SK-N-SH (cell line): ENCODE data around the gene FYN. TPM values are rescaled to one million over a fixed set of nuclear protein-coding genes. Genes with fewer than 3 reads are reported as not detected.
A peak's percentile ranks its signal among the peaks of the same experiment; 100 is the strongest.

Experiments
- CTCF ChIA-PET: fragments of 300-600, 350-600 bp; formaldehyde crosslinking; extraction: SDS; loops from one replicate; lab custom pipeline; 2021; lab: Yijun Ruan, JAX
- POLR2A ChIA-PET: fragments of 350-600 bp; sonication (Branson Sonifier 250); formaldehyde crosslinking; extraction: SDS; loops from one replicate; lab custom pipeline; 2020; ENCODE audit warnings: antibody characterized with exemption, inconsistent platforms; lab: Yijun Ruan, JAX
- DNase-seq: peaks from one replicate; pipeline ENCODE4 v3.0.0; 2012
- H2AFZ ChIP-seq: fragments of 200-600 bp; sonication (generic); 2 replicates; pipeline ENCODE4 v1.8.1; 2016; ENCODE audit warnings: antibody characterized with exemption, mild to moderate bottlenecking, low read depth
- H3F3A ChIP-seq: fragments of 200-600 bp; sonication (generic); replicated peaks from 2 replicates; pipeline ENCODE3; 2016; ENCODE audit warnings: antibody characterized with exemption, mild to moderate bottlenecking; ENCODE audit not compliant: insufficient read depth
- H3K27ac ChIP-seq, 2 experiments: fragments of 200-500 bp in 1 of 2; fragments of 200-600 bp in 1 of 2; sonication (Bioruptor generic) in 1 of 2; sonication (generic), shearing (Covaris generic) in 1 of 2; 2 replicates each; pipeline versions ENCODE4 v1.5.1 to v1.6.1; 2014 to 2016; ENCODE audit warnings: low read depth in 2 of 2, inconsistent platforms in 1 of 2, low read length in 1 of 2, mild to moderate bottlenecking in 1 of 2, mixed read lengths in 1 of 2
- H3K27me3 ChIP-seq: fragments of 200-600 bp; sonication (generic), shearing (Covaris generic); 2 replicates; pipeline ENCODE4 v1.6.1; 2016; ENCODE audit warnings: mixed run types; ENCODE audit not compliant: insufficient read depth
- H3K36me3 ChIP-seq, 2 experiments: fragments of 200-500 bp in 1 of 2; fragments of 200-600 bp in 1 of 2; sonication (Bioruptor generic) in 1 of 2; sonication (generic) in 1 of 2; replicated peaks in 1 of 2; 2 replicates each; pipeline versions ENCODE3 to v1.5.1; 2014 to 2016; ENCODE audit warnings: low read length in 1 of 2, mild to moderate bottlenecking in 1 of 2; ENCODE audit not compliant: insufficient read depth in 2 of 2, control insufficient read depth in 1 of 2
- H3K4me1 ChIP-seq, 2 experiments: fragments of 200-500 bp in 1 of 2; fragments of 200-600 bp in 1 of 2; sonication (Bioruptor generic) in 1 of 2; sonication (generic), shearing (Covaris generic) in 1 of 2; 2 replicates each; pipeline versions ENCODE4 v1.5.1 to v1.6.1; 2014 to 2016; ENCODE audit warnings: low read depth in 1 of 2, low read length in 1 of 2, mixed run types in 1 of 2; ENCODE audit not compliant: insufficient read depth in 2 of 2, control insufficient read depth in 1 of 2
- H3K4me2 ChIP-seq: fragments of 200-600 bp; sonication (generic), shearing (Covaris generic); 2 replicates; pipeline ENCODE4 v1.6.1; 2017; ENCODE audit warnings: mixed run types
- H3K4me3 ChIP-seq, 2 experiments: fragments of 200-500 bp in 1 of 2; fragments of 200-600 bp in 1 of 2; sonication (Bioruptor generic) in 1 of 2; sonication (generic), shearing (Covaris generic) in 1 of 2; 2 replicates each; pipeline versions ENCODE4 v1.5.1 to v1.8.1; 2014 to 2016; ENCODE audit warnings: low read depth in 2 of 2, inconsistent platforms in 1 of 2, low read length in 1 of 2, mild to moderate bottlenecking in 1 of 2, mixed read lengths in 1 of 2, moderate library complexity in 1 of 2
- H3K79me2 ChIP-seq: fragments of 200-600 bp; sonication (generic); 2 replicates; pipeline ENCODE4 v1.8.1; 2017; ENCODE audit warnings: mild to moderate bottlenecking; ENCODE audit not compliant: insufficient read depth
- H3K9ac ChIP-seq: fragments of 200-600 bp; sonication (generic); 2 replicates; pipeline ENCODE4 v1.6.1; 2017; ENCODE audit warnings: mixed run types
- H3K9me2 ChIP-seq: fragments of 200-600 bp; sonication (generic); 2 replicates; pipeline ENCODE4 v1.6.1; 2017; ENCODE audit warnings: mixed run types
- H3K9me3 ChIP-seq: fragments of 200-600 bp; sonication (generic); 2 replicates; pipeline ENCODE4 v1.6.1; 2017; ENCODE audit warnings: mixed run types, mild to moderate bottlenecking, moderate library complexity
- H4K20me1 ChIP-seq: fragments of 200-600 bp; sonication (generic); 2 replicates; pipeline ENCODE4 v1.6.1; 2017; ENCODE audit warnings: mild to moderate bottlenecking, mixed run types; ENCODE audit not compliant: insufficient read depth
- CTCF ChIP-seq: fragments of 200-600 bp; sonication (generic); IDR thresholded peaks from 2 replicates; pipeline ENCODE4 v1.6.1; 2017; ENCODE audit warnings: antibody characterized with exemption, mild to moderate bottlenecking, moderate library complexity
- ELF1 ChIP-seq: IDR thresholded peaks from 2 replicates; pipeline ENCODE4 v1.4.0; 2012
- EZH2phosphoT487 ChIP-seq: fragments of 200-600 bp; sonication (generic); IDR thresholded peaks from 2 replicates; pipeline ENCODE4 v1.6.1; 2017; ENCODE audit warnings: low read depth, mixed run types, mild to moderate bottlenecking, antibody characterized with exemption, moderate library complexity, borderline replicate concordance
- FOSL2 ChIP-seq: IDR thresholded peaks from 2 replicates; pipeline ENCODE4 v1.4.0; 2012; ENCODE audit warnings: low read depth, mild to moderate bottlenecking, moderate library complexity, borderline replicate concordance
- FOXM1 ChIP-seq: IDR thresholded peaks from 2 replicates; pipeline ENCODE4 v1.4.0; 2012; ENCODE audit warnings: low read depth, mild to moderate bottlenecking
- MXI1 ChIP-seq: IDR thresholded peaks from 2 replicates; pipeline ENCODE4 v1.6.1; 2012; ENCODE audit warnings: mild to moderate bottlenecking, low read depth, low read length, improper control_type of control experiment
- POLR2AphosphoS5 ChIP-seq: IDR thresholded peaks from 2 replicates; pipeline ENCODE4 v1.6.1; 2012; ENCODE audit warnings: low read depth, low read length
- RCOR1 ChIP-seq: fragments of 150-350 bp; IDR thresholded peaks from 2 replicates; pipeline ENCODE4 v1.6.1; 2017; ENCODE audit warnings: antibody characterized with exemption, low read length
- RFX5 ChIP-seq: IDR thresholded peaks from 2 replicates; pipeline ENCODE4 v1.6.1; 2012; ENCODE audit warnings: mild to moderate bottlenecking, improper control_type of control experiment, low read length
- TCF12 ChIP-seq: IDR thresholded peaks from 2 replicates; pipeline ENCODE4 v1.4.0; 2012
- TEAD4 ChIP-seq: IDR thresholded peaks from 2 replicates; pipeline ENCODE4 v1.4.0; 2012; ENCODE audit warnings: mild to moderate bottlenecking, borderline replicate concordance; ENCODE audit not compliant: insufficient read depth
- YY1 ChIP-seq: IDR thresholded peaks from 2 replicates; pipeline ENCODE4 v1.4.0; 2012; ENCODE audit warnings: low read depth, mild to moderate bottlenecking
- WGBS: methylation state at CpG from one replicate; pipeline ENCODE4 v1.1.6; 2017; ENCODE audit warnings: low lambda C conversion rate; 5-methylcytosine and 5-hydroxymethylcytosine counted together
- polyA plus RNA-seq, 3 experiments: library from polyadenylated mRNA; depleted of rRNA; stranded (reverse); fragments of >200 nt; gene quantifications; 2 replicates each; pipeline ENCODE4 v1.2.3, GENCODE V29; 2012
- TF ChIP-seq, protein P1 (sequence below): IDR thresholded peaks from 2 replicates; pipeline ENCODE4; 2012
- TF ChIP-seq, protein P2 (sequence below): IDR thresholded peaks from 2 replicates; pipeline ENCODE4 v1.4.0; 2012; ENCODE audit warnings: low read depth
- TF ChIP-seq, protein P3 (sequence below): fragments of 150-350 bp; IDR thresholded peaks from 2 replicates; pipeline ENCODE4 v1.6.1; 2016; ENCODE audit warnings: mild to moderate bottlenecking, low read depth, low read length

FYN gene
- polyA plus RNA-seq, 1 of the 3 experiments (the other 2 are of a cell fraction): 31.0 TPM

DNA sequence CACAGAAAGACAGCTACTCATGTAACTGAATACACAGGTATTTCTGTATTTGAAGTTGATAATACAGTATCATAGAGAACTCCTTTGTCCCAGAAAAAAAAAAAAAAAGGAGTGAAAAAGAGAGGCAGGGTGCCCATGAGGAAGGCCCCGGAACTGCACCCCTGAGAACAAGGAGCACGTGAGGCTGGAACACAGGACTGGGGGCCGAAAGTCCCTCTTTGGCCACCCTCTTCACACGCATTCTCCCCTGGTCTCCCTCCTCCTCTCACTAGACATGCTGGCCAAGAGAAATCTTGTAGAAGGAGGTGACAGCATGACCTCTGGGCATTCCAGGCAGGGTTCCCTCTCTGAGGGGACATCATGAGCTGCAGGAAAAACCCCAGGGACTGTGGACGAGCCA lies 204.8 kb downstream of the FYN start:
- Histone ChIP-seq H3F3A (no peaks in the 10 kb centered on the region), H3K36me3 (peaks cover 10 to 15% of the 10 kb centered on the region in 2 experiments), H3K4me2 (no peak overlapping the region), H3K79me2 (no peaks in the 10 kb centered on the region), H3K9ac (no peak overlapping the region), H2AFZ (no peak overlapping the region), H3K9me3 (no peaks in the 10 kb centered on the region), H3K27me3 (no peaks in the 10 kb centered on the region), H4K20me1 (no peaks in the 10 kb centered on the region), H3K27ac (peak overlapping the region in 1 of 2 experiments; percentile 11; a peak in 1 of 4 replicates), H3K4me1 (peaks cover 0 to 16% of the 10 kb centered on the region in 2 experiments; a peak in 2 of 4 replicates), H3K9me2 (no peaks in the 10 kb centered on the region), H3K4me3 (no peak overlapping the region)
- TF ChIP-seq YY1 (no peak), CTCF (peak; percentile 41)
- 92% methylated on average over 5 of the region's 5 CpGs for WGBS
- peak; percentile 42 for DNase-seq
- CTCF ChIA-PET: interaction anchor here (1.2 to 1.9 kb wide), 4 partner anchors 9 to 25 kb away, joined by 3 to 6 read pairs (median 4); no protein-coding TSS in a partner anchor
- POLR2A ChIA-PET: no interaction called here

- Histone ChIP-seq H3K27me3 (no peaks in the 10 kb centered on the region), H3F3A (no peaks in the 10 kb centered on the region), H2AFZ (no peak overlapping the region), H3K4me3 (no peak overlapping the region), H3K9ac (no peak overlapping the region), H3K79me2 (no peaks in the 10 kb centered on the region), H3K4me2 (no peak overlapping the region), H3K4me1 (peaks cover 0 to 21% of the 10 kb centered on the region in 2 experiments; a peak in 2 of 4 replicates), H3K36me3 (peaks cover 7 to 11% of the 10 kb centered on the region in 2 experiments), H3K27ac (peak overlapping the region in 1 of 2 experiments; percentile 12; a peak in 2 of 4 replicates), H4K20me1 (no peaks in the 10 kb centered on the region), H3K9me3 (no peaks in the 10 kb centered on the region), H3K9me2 (no peaks in the 10 kb centered on the region)
- ChIA-PET POLR2A (no interaction called here), CTCF (interaction anchor here (0.9 to 1.9 kb wide), 5 partner anchors 10 to 376 kb away, joined by 3 to 6 read pairs (median 4); no protein-coding TSS in a partner anchor)
- TF ChIP-seq EZH2phosphoT487 (no peak), MXI1 (peak; percentile 25; the same call in 1 of the 2 replicates)
- 80% methylated on average over 8 of the region's 8 CpGs for WGBS
- DNase-seq: peak; percentile 33
These were observed 205.3 kb downstream of the FYN start for GRCh38 chr6:111667931-111668330.

- H4K20me1 ChIP-seq: no peaks in the 10 kb centered on the region
- WGBS: 94% methylated on average over 2 of the region's 2 CpGs
- peaks cover 0 to 32% of the 10 kb centered on the region in 2 experiments; a peak in 2 of 4 replicates for H3K4me1 ChIP-seq
- no peak overlapping the region for H3K9ac ChIP-seq
- H3K9me2 ChIP-seq: no peaks in the 10 kb centered on the region
- ChIA-PET CTCF (interaction anchor here (0.9 to 1.9 kb wide), 2 partner anchors 11 to 377 kb away, joined by 4 to 6 read pairs; no protein-coding TSS in a partner anchor), POLR2A (no interaction called here)
- no peaks in the 10 kb centered on the region for H3K27me3 ChIP-seq
- H3K4me2 ChIP-seq: no peak overlapping the region
- no peak overlapping the region for H3K27ac ChIP-seq
- H3K9me3 ChIP-seq: no peaks in the 10 kb centered on the region
- H2AFZ ChIP-seq: no peak overlapping the region
- no peak for DNase-seq
- no peak for TF ChIP-seq TEAD4
- TF ChIP-seq TCF12: no peak
- TF ChIP-seq, protein P1, sequence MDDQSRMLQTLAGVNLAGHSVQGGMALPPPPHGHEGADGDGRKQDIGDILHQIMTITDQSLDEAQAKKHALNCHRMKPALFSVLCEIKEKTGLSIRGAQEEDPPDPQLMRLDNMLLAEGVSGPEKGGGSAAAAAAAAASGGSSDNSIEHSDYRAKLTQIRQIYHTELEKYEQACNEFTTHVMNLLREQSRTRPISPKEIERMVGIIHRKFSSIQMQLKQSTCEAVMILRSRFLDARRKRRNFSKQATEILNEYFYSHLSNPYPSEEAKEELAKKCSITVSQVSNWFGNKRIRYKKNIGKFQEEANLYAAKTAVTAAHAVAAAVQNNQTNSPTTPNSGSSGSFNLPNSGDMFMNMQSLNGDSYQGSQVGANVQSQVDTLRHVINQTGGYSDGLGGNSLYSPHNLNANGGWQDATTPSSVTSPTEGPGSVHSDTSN: no peak
- TF ChIP-seq EZH2phosphoT487: no peak
- no peak for TF ChIP-seq RCOR1
- TF ChIP-seq, protein P2, sequence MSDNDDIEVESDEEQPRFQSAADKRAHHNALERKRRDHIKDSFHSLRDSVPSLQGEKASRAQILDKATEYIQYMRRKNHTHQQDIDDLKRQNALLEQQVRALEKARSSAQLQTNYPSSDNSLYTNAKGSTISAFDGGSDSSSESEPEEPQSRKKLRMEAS: no peak
- no peak for TF ChIP-seq RFX5
- TF ChIP-seq, protein P3, sequence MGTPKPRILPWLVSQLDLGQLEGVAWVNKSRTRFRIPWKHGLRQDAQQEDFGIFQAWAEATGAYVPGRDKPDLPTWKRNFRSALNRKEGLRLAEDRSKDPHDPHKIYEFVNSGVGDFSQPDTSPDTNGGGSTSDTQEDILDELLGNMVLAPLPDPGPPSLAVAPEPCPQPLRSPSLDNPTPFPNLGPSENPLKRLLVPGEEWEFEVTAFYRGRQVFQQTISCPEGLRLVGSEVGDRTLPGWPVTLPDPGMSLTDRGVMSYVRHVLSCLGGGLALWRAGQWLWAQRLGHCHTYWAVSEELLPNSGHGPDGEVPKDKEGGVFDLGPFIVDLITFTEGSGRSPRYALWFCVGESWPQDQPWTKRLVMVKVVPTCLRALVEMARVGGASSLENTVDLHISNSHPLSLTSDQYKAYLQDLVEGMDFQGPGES: no peak
- TF ChIP-seq POLR2AphosphoS5: no peak
- TF ChIP-seq FOXM1: no peak
- no peak for TF ChIP-seq ELF1
- no peak for TF ChIP-seq FOSL2
- H3F3A ChIP-seq: no peaks in the 10 kb centered on the region
- peaks cover 6 to 11% of the 10 kb centered on the region in 2 experiments for H3K36me3 ChIP-seq
- no peaks in the 10 kb centered on the region for H3K79me2 ChIP-seq
- no peak overlapping the region for H3K4me3 ChIP-seq
These were observed 206.4 kb downstream of the FYN start for GRCh38 chr6:111666847-111667246.
